ENCODE results near the gene GSG1.

GSG1 gene

DNA sequence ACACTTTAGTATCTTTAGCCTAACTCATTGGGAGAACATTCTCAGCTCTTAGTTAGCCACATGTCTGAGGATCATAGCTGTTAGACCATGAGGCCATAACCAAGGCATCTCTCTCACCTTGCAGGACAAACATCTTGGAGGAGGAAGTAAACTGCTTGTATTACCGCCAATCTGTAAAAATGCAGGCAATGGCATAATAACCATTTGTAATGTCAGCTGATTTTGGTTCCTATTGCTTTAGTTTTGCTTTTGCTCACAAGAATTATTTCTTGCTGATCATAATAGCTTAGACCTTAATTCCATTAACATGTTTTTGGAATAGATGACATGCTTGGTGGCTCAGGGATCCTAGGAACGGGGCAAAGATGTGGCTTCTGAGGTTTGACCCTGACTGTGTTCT, 16.4 kb upstream of the GSG1 start:
- DNase-seq: no peak

DNA sequence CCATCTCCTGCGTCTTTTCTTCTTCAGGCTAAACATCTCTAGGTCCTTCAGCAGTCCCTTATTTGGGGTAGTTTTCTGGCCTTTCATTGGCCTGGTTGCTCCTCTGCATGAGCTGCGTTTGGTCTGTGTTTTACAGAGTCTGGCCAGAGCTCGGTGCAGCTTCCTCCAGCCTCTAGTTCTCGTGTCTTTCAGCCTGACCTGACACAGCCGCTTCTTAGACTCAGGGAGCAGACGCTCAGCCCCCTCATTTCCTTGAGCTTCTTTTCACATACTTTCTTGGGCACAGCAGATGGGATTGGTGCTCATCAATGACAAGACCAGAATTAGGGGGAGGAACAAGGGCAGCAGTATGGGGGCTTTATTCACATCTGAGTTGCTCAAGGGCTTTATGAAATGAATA, 13.6 kb upstream of the GSG1 start:
- peak in 1 of 2 experiments; percentile 10 for DNase-seq

DNA sequence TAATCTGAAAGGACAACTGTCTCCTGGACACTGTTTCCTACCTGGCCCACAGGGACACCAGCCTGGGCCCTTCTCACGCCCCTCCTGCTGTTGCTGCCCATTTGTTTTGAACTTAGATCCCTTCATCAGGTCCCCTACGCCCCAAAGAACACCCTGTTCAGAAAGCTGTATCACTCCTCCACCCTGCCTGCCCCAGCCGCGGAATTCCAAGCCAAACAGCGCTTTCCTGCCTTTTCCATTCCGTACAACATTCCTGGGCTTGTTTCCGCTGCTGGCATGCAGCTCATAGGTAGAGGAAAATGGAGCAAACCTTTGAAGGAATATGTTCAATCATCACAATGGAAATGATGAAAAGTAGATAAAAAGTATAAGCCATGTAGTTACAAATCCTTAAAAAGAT, 12.8 kb upstream of the GSG1 start:
- no peak for DNase-seq

DNA sequence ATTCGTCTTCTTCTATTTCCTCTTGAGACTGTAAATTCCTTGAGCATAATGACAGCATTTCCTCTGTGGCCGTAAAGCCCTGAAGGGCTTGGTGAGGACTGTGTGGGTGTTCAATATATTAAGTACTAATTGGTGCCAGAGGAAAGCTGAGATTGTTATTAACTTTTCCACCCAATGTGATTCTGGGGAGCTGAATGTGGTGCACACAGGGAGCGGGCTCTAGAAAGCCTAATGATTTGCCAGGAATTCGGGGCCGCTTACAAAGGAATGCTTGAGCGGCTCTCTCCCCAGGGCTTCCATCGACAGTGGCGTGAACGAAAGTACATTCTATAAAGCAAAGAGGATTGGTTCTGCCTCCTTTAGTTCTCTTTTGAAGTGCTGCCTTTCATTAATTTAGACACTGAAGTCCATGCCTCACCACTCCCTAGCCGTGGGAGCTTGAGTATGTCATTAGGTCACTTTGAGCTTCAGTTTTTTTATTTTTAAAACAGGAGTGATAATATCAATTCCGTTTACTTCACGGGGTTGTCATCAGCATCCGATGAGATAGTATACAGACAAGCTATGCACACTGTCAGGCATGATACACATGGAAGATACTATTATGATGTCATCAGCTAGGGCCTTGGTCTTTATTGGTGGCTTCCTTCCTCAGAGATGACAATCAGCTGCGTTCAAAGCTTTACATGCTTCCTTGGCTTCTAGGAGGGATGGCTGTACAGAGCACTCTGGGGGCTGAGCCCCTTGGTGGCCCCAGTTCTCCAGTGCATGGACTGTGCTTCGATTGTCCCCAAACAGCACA, 11.0 kb upstream of the GSG1 start:
- no peak for DNase-seq

DNA sequence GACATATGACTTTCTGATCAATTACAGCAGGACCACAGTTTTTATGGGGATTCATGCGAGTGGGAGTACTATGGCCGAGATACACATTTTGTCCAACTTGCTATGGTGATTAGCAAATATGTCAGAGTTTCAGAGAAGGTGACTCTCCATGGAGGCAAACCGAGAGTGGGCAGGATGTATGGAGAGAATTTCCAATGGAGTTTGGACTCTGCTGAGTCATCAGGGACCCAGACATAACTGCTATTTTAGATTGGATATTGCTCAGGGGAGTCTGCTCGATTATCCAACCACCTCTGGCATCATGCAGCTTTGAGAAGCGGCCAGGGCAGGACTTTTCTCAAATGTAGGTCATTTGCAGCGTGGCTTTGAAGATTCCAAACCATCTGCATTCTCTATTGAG, 9.5 kb upstream of the GSG1 start:
- no peak for DNase-seq

DNA sequence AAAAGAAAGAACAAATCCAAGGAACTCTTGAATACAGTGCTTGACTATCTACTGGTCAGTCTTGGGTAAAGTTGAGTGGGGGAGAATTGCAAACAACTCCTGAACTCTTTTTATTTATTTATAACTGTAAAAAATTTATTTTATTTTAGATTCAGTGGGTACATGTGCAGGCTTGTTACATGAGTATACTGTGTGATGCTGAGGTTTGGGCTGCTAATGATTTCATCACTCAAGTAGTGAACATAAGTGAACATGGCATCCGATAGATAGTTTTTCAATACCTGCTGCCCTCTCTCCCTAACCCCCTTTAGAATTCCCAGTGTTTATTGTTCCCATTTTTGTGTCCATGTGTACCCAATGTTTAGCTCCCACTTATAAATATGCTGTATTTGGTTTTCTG, 3.2 kb upstream of the GSG1 start:
- no peak for DNase-seq

DNA sequence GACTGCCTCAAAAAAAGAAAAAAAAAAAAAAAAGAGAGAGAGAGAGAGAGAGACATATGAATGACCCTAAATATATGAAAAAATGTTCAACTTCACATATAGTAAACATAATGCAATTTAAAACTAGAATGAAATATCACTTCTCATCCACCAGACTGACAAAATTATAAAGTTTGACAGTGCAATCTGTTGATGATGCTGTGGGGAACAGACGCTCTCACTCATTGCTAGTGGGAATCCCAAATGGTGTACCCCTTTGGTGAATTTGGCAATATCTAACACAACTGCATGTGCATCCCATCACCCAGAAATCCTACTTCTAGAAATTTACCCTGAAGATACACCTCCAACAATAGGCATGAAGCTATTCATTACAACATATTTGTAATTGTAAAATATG, 2.3 kb upstream of the GSG1 start:
- DNase-seq: no peak

DNA sequence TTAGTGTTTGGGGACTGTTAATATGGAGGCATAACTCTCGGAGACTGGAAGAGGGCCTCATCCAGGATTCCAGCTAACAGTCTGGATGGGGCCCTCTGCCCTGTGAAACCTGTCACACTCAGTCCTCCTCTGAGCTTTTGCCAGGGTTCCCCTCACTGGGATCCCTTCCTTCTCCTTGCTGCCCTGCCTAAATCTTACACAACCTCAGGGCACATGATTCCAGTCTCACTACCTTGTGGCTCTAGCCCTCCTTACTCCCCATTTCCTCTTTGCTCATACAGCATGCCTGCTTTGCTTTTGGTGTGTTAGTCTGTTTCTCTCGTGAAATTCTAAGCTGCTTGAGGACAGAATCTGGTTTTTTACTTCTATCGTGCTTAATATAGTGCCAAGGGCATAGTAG, 942 bp upstream of the GSG1 start:
- DNase-seq: no peak

DNA sequence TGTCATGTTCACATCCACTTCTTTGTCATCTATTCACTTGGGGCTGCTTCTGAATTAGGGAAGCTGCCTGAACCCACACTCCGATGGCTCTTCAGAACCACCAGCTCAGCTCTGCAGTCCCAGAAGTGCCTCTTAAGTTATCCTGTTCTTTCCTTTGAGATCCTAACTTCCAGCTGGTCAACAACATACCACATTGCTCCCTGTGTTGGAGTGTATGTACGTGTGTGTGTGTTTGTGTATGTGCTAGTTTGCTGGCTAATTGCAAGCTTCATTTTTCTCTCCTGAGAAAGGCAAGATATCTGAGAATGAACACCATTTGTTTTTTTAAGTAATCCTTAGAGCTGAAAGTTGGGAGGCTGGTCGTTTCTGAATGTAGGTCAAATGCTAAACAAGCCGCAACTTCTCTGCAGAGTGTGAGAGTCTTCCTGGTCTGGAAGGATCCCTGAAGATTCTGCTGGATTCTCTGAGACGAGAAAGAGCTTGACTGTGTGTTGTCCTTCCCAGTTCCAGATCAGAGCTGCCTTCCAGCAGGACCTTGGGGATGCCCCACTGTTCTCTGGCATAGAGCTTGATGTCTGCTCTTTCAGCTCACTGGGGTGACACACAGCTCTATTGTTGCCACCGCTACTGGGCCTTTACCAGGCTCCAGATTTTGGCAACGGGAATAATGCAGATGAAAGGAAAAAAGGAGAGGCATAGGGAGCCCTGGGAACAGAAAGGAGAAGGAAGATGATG, 839 bp downstream of the GSG1 start:
- DNase-seq: peak; percentile 52 to 73

DNA sequence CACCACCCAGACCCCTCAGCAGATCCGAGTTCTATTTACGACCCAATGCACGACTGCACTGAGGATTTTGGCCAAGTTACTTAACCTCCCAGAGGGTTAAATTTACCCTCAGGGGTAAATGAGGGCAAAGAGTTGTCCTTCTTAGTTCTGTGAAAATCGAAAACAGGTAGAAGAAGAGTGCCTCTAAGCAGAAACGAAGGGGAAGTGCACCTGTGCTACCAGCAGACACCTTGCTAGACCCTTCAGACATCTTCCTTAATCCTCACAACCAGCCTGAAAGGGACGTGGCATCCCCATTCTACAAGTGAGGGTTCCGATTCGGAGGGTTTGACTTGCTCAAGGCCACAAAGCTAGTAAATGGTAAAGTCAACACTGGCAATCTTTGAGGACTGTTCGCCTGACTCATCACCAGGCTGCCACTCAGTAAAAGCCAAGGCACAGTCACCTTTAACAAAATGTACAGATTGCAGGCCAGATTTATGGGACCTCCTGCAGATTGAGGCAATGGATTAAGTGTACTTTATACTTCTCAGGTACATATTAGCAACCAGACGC, 1.6 kb downstream of the GSG1 start:
- peak; percentile 69 to 82 for DNase-seq

DNA sequence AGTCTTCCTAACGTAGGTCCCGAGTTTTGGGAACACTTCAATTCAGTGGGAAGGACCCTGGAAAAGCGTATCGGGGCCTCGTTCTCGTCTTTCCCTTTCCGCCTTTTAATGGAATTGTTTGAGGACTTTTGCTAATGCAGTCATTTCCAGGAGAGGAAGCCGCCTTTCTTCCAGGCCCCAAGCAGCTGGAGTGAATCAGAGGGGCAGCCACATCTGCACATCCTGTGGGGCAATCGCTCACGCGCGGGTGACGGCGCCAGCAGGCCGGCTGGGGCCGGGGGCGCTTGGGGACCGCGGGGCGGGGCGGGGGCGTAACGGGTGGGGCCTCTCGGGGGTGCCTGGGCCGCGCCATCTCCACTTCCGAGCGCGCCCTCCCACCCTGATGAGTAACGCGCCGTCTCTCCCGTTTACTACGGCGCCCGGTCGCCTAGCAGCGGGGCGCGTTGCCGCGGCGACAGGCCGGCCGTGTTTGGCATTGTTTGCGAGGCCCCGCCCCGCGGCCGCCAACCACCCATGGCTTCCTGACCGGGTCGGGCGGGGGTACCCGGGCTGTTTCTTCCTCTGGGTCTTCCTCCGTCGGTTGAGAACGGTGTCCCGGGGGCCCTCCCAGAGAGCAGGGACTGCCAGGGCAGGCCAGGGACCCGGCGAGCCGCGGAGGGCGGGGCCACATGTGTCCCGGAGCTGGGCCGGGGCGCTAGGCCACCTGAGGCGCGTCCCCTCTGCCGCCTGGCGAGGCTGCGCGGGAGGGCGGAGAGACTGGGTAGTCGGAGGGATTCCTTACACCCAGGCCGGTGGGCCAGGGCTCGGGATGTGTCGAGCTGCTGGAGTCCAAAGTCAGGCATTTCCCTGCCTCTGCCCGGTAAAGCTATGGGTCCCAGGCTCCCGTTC, 2.3 kb downstream of the GSG1 start:
- peak; percentile 74 to 79 for DNase-seq

DNA sequence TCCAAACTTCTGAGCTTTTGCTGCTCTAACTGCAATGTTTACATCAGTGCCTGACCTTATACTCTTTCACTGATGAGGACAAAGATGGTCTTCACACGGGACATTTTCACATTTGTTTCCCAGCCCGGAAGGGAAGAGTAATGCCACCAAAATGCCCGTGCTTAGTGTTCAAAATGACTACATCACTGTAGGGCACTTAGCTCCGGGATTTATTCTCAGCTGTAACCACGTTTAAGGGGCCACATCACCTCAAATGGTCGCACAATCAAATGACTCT, 2.9 kb downstream of the GSG1 start:
- peak in 1 of 2 experiments; percentile 62 for DNase-seq

DNA sequence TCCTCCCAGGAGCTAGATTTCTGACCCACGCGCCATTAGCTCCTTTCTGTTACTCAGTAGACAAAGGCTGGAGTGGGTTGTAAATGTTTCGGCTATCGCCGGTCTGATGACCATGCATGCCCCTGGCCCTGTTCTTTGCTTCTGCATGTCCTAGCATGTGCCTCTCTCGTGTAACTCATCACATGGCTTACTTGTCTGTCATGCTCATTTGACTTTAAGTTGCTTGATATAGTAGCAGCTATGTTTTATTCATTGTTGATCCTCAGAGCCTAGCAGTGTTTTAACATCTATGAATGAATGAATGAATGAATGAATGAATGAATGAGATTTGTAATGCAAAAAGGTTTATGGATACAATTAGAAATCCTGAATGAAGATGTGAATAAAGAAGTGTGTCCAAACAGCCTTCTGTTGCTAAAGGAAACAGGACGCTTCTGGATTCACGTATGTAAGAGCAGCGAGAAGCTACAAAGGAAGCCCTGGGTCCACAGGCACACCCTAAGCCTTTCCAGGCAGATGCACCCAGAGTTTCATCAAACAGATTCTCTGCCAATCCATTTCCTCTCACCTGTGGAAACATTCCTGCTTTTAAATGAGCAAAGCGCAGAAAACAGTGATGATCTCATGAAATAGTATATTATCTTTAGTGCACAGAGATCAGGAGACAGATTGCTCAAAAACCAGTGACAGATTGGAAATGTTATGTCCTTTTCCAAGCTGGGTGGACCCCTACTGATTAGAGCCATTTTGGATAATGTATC, 3.4 kb downstream of the GSG1 start:
- DNase-seq: peak in 1 of 2 experiments; percentile 37

DNA sequence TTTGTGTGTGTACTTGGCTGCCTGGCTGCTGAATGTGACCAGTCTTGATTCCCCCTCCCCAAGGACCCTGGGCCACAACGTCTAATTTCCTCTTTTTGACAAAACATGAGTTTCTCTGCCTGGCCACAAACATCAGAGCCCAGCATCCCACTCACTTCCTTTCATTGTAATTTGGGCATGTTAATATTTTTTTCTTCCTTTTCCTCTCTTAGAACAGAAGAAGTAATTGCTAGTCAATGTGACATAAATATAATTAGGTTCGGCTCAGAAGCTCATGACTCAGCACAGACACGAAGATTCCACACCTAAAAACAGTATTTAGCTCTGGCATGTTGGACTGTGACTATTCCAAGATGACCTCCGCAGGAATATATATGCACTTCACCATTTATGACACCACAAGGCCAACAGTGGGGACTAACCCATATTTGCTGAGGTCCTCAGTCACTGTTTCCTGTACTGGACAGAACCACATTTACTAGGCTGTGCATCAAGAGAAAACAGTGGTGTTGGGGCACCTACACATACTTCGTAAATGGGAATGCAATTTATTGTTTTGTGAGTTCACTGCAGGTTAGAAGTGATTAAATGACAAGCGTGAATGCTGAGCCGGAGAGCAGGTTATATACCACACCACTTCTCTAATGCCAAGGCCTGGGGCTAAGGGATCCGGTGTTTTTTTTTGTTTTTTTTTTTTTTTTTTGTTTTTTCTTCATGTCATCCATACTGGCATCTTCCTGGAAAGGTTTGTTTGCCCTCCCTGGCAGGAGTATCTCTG, 4.2 kb downstream of the GSG1 start:
- DNase-seq: no peak

DNA sequence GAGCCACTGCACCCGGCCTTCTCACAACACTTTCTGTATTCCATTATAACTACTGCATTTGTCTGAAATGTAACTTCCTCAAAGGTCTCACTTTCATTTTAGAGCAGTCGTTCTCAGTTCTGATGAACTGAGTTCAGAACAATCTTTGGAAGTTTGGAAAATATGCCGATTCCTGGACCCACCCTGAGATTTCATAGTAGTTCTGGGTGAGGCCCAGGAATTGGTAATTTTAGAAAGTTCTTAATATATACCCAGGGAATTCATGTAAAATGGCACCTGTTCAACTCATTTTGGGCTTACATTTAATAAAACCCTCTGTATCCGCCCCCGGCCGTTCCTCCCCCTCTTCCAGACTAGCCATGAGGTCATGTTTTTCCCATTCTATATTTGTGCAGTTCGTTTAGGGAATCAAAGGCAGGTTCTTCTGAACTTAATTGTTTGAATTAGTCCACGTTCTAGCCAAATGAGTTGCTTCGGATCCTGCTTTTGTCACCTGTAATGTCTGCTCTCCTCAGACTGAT, 5.9 kb downstream of the GSG1 start:
- no peak for DNase-seq

DNA sequence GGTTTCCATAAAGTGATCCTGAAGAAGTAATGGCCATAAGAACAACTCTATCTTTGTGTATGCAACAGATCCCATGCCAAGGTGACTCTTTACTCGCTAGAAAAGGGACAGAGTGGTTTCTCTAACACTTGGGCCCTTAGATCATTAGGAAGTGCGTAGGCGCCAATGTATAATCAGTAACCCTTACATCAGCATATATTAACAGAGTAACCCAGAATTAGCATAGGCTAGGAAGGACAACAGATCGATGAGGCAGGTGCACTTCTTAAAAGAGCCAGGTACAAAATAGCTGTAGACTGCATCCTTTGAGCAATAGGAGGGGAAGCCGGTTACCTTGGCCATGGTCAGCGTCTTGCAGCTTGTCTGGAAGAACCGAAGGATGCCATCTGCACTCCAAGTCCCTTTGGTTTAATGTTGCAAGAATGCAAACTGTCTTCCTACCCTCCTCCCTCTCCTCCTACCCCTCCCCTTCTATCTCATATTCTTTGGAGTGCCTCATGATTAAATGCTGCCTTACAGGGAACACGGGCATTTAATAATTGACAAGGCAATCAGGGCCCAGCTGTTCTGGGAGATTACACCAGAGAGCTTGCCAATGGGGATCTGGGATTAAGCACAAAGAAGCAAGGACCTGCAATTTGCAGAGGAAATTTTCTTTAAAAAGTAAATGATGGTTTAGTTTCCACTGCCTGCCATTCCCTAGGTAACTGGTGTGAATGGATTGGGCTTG, 8.0 kb downstream of the GSG1 start:
- peak; percentile 94 to 97 for DNase-seq

DNA sequence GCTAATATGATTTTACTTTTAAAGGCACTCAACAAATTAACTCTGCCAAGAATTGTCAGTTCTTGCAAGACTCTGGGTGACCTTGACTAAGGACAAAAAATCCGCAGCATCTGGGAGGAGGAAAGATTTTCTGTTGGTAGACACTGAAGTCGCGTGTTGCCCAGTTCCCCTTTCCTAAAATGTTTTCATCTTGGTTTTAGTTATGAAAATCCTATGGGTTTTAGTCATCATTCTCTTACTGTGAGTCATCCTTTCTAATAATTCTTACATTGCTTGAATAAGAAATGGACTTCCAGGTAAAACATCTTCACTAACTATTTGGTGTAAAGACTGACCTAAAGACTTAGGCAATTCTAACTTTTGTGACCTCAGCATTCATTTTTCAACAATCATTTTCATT, 9.1 kb downstream of the GSG1 start:
- DNase-seq: no peak

DNA sequence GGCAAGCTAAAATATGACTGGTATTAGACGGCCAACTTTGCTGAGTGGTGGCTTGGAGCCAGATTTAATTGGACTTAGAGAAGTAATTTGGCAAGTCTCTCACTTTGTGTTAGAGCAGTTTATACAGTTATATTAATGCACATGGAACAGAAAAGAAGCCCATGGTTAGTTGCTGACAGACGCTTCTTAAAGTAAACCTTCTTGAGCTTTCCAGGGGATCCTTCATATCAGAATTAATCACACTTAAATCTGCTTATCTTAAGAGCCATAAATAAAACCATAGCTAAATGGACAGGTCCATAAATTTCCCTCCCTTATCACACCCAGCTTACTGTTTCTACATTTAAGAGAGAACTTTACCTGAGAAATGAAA, 9.6 kb downstream of the GSG1 start:
- DNase-seq: peak; percentile 81 to 92

DNA sequence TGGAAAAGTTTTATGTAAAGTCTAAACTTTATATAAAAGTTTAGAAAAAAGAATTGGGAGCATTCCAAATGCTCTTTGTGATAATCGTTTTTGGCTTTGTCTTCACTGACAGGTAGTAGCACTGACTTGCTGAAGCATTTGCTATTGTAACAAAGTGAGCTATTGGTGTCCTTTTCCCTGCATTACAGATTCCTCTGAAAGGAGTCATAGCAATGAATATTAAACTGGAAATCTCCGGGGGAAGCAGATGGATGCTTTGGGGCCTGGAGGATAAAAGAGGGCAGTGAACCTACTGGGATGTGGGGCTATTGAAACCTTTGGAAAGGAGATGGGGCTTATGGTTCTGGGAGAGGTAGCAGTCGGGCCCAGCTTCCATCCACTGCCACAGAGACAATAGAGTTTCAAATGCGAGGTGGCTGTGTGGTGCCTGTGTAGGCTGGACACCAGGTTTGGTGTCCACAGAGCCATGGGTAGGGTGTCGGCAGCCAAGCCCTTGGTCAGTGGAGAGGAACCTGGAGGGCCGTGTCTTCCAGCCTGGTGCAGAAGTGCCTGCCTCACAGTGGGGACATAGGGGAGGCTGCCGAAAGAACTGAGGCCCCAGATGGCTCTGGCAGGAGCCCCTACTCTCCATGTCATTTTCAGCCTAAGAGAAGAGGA, 10.1 kb downstream of the GSG1 start:
- peak; percentile 44 to 60 for DNase-seq

DNA sequence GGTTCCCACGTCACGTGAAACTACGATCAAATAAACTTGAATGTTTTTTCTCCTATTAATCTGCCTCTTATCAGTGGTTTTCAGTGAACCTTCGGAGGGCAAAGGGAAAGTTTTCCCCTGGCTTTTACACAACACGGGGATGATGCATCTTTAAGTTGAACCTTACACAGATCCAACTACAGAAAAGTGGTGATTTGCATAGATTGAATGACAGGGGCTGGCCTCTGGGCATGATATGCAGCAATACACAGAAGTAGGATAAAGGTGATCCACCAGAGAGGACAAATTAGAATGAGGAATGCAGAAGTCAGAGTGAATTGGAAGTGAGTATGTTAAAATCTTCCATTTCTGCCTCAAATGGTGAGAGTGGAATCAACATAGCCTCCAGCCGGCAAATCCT, 11.6 kb downstream of the GSG1 start:
- DNase-seq: no peak

Data from NCI-H524 (cell line).